Lung (tissue), 12 donors: Measurements from ENCODE around the gene ABTB1. TPM values are rescaled to one million over a fixed set of nuclear protein-coding genes. Genes with fewer than 3 reads are reported as not detected.

ENCODE experiments used
- ATAC-seq: fragments of 200-7000 bp; cut with Tn5 transposase; one replicate; pipeline ENCODE4 v1.9.1; 2020; ENCODE audit warnings: moderate number of reproducible peaks; ENCODE audit not compliant: insufficient read depth, low FRiP score
- DNase-seq, 3 donors: peaks; one replicate each; pipeline ENCODE4 v3.0.0-alpha.2; 2013 to 2017
- H3K27ac ChIP-seq, 2 donors: one replicate each; pipeline ENCODE4 v1.5.1; 2013; ENCODE audit warnings: mild to moderate bottlenecking in 2 of 2, moderate library complexity in 2 of 2, control low read depth in 1 of 2, inconsistent platforms in 1 of 2, low read depth in 1 of 2, low read length in 1 of 2
- H3K27me3 ChIP-seq, 3 donors: one replicate each; pipeline ENCODE4 v1.5.1; 2013; ENCODE audit warnings: low read length in 2 of 3; ENCODE audit not compliant: control insufficient read depth in 3 of 3, insufficient read depth in 3 of 3
- H3K36me3 ChIP-seq, 4 donors: one replicate each; pipeline ENCODE4 v1.5.1; 2013; ENCODE audit warnings: low read length in 4 of 4, mild to moderate bottlenecking in 1 of 4, moderate library complexity in 1 of 4; ENCODE audit not compliant: control insufficient read depth in 4 of 4, insufficient read depth in 4 of 4
- H3K4me1 ChIP-seq, 5 donors: one replicate each; pipeline ENCODE4 v1.5.1; 2013; ENCODE audit warnings: low read length in 5 of 5, mild to moderate bottlenecking in 2 of 5, moderate library complexity in 1 of 5; ENCODE audit not compliant: control insufficient read depth in 5 of 5, insufficient read depth in 5 of 5
- H3K4me3 ChIP-seq: one replicate; pipeline ENCODE4 v1.5.1; 2013; ENCODE audit warnings: mild to moderate bottlenecking, control low read depth, moderate library complexity
- H3K9ac ChIP-seq, 2 donors: one replicate each; pipeline ENCODE4 v1.5.1; 2013; ENCODE audit warnings: low read length in 2 of 2, control low read depth in 1 of 2; ENCODE audit not compliant: insufficient read depth in 1 of 2
- H3K9me3 ChIP-seq, 4 donors: one replicate each; pipeline ENCODE4 v1.5.1; 2013; ENCODE audit warnings: low read length in 3 of 4, mild to moderate bottlenecking in 1 of 4, moderate library complexity in 1 of 4; ENCODE audit not compliant: control insufficient read depth in 4 of 4, insufficient read depth in 3 of 4
- WGBS, 2 donors: extraction: QIAGEN DNeasy Blood & Tissue Kit; methylation state at CpG; one replicate each; pipeline ENCODE4 v1.1.7; 2013; 5-methylcytosine and 5-hydroxymethylcytosine counted together
- polyA plus RNA-seq, 2 donors: library from polyadenylated mRNA; stranded (reverse); fragments of 200-250 nt; gene quantifications; one replicate each; pipeline ENCODE4 v1.2.1, GENCODE V29; 2013
- total RNA-seq, 2 donors: library from RNA; depleted of rRNA in 1 of 2; stranded (reverse); fragments of >200 nt in 1 of 2; gene quantifications; one replicate each; pipeline ENCODE4 v1.2.1, GENCODE V29; 2014 to 2021
- TF ChIP-seq, protein P1 (sequence below): IDR thresholded peaks from 2 replicates; pipeline ENCODE4 v1.5.1; 2012; ENCODE audit warnings: mild to moderate bottlenecking; ENCODE audit errors: control extremely low read depth, extremely low read depth
- donor health status: control.
- donor health status: control.
- donor health status: Bipolar disorder and iron deficiency.
- donor health status: healthy.
- donor health status: DM: yes; HTN: yes; CAD: no.

Gene ABTB1
- total and polyA plus RNA-seq, 4 donors: 30.7 to 102 (median 48.6) TPM

- no peak overlapping the region for H3K27ac ChIP-seq
- no peaks in the 10 kb centered on the region for H3K9me3 ChIP-seq
- ATAC-seq: no peak
- H3K4me1 ChIP-seq: peaks cover 4 to 47% (median 16%) of the 10 kb centered on the region in 5 donors
- WGBS, 2 donors: 76 to 89% methylated on average over 9 of the region's 9 CpGs
- H3K9ac ChIP-seq: no peak overlapping the region
- H3K36me3 ChIP-seq: peaks cover 0 to 4% (median 0%) of the 10 kb centered on the region in 4 donors
- H3K27me3 ChIP-seq: no peaks in the 10 kb centered on the region
- TF ChIP-seq, protein P1, sequence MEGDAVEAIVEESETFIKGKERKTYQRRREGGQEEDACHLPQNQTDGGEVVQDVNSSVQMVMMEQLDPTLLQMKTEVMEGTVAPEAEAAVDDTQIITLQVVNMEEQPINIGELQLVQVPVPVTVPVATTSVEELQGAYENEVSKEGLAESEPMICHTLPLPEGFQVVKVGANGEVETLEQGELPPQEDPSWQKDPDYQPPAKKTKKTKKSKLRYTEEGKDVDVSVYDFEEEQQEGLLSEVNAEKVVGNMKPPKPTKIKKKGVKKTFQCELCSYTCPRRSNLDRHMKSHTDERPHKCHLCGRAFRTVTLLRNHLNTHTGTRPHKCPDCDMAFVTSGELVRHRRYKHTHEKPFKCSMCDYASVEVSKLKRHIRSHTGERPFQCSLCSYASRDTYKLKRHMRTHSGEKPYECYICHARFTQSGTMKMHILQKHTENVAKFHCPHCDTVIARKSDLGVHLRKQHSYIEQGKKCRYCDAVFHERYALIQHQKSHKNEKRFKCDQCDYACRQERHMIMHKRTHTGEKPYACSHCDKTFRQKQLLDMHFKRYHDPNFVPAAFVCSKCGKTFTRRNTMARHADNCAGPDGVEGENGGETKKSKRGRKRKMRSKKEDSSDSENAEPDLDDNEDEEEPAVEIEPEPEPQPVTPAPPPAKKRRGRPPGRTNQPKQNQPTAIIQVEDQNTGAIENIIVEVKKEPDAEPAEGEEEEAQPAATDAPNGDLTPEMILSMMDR: no peak
- no peak overlapping the region for H3K4me3 ChIP-seq
- DNase-seq: no peak
These were observed 39.7 kb downstream of the ABTB1 start for GRCh38 chr3:127712461-127712860.

- H3K9ac ChIP-seq: no peak overlapping the region
- H3K9me3 ChIP-seq: no peaks in the 10 kb centered on the region
- peak overlapping the region; percentile 50 to 54 for H3K27ac ChIP-seq
- H3K4me1 ChIP-seq: peaks cover 4 to 48% (median 16%) of the 10 kb centered on the region in 5 donors
- H3K4me3 ChIP-seq: no peak overlapping the region
- H3K27me3 ChIP-seq: no peaks in the 10 kb centered on the region
- 83 to 84% methylated on average over 9 of the region's 9 CpGs for WGBS, 2 donors
- DNase-seq (no peak), ATAC-seq (no peak)
- TF ChIP-seq, protein P1: no peak
- no peaks in the 10 kb centered on the region for H3K36me3 ChIP-seq
These were observed 40.4 kb downstream of the ABTB1 start for GRCh38 chr3:127712881-127713771.

DNA sequence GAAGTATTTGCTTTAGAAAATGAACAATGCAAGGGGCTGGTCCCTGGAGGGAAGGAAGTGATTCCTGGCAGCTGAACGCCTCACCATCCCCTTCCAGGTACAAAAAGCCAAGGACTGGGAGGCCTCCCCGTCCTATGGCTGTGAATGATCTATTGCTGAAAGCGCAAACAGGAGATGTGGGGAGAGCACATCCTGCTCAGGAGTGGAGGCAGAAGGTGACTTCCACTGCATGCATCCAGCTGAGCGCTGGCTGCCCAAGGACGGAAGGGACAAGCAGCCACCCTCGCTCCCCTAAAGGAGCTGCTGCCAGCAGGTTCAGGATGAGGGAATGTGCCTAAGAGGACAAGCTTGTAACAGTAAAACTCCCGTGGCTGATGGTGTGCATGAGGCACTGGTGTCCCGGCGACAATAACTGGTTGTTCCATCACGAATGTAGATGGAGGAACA, 41.4 kb downstream of the ABTB1 start:
- ATAC-seq (no peak), DNase-seq (peak in 2 of 3 donors; percentile 42 to 62)
- Histone ChIP-seq H3K4me1 (peaks cover 4 to 45% (median 12%) of the 10 kb centered on the region in 5 donors), H3K27me3 (no peaks in the 10 kb centered on the region), H3K27ac (peak overlapping the region; percentile 3 to 26), H3K36me3 (no peaks in the 10 kb centered on the region), H3K9ac (no peak overlapping the region), H3K9me3 (no peaks in the 10 kb centered on the region), H3K4me3 (no peak overlapping the region)
- TF ChIP-seq, protein P1: no peak
- 53 to 73% methylated on average over 10 of the region's 10 CpGs for WGBS, 2 donors
